Central memory CD4-positive, alpha-beta T cell (primary cell): ENCODE data around the gene ZBTB16.

Source experiments
- DNase-seq: peaks from one replicate; pipeline ENCODE4 v3.0.0; 2022

The ZBTB16 gene

DNA sequence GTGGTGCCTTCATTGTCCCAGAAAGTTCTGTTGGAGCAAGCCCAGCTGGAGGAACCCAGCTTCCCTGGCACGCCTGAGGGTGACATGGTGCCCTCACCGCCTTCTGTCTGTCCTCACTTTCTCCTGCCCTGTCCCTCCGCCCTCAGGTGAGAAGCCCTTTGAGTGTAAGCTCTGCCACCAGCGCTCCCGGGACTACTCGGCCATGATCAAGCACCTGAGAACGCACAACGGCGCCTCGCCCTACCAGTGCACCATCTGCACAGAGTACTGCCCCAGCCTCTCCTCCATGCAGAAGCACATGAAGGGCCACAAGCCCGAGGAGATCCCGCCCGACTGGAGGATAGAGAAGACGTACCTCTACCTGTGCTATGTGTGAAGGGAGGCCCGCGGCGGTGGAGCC lies 190.7 kb downstream of the ZBTB16 start:
- DNase-seq, result no peak

- no peak for DNase-seq
Observed at GRCh38 chr11:114250993-114251814, 191.7 kb downstream of the ZBTB16 start.

GRCh38 chr11:114251815-114252337 lies 192.4 kb downstream of the ZBTB16 start:
- no peak for DNase-seq

DNA sequence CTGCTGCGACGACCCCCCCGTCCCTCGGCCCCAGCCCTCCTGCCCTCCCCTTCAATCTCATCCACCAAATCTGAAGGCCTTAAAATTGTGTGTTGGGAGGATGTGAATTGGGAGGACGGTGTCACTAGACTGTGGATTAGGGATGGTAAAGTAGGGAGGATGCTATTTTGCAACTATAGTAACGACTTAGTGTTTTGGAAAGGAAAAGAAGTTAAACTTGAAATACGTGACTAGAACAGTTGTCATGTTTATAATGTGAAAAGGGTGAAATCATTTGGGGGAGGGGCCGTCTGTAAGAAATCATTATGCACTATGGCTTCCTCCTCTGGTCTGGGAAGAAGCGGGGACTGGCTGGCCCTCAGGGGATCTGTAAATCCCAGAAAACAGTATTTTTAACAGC lies 193.3 kb downstream of the ZBTB16 start:
- no peak for DNase-seq

DNA sequence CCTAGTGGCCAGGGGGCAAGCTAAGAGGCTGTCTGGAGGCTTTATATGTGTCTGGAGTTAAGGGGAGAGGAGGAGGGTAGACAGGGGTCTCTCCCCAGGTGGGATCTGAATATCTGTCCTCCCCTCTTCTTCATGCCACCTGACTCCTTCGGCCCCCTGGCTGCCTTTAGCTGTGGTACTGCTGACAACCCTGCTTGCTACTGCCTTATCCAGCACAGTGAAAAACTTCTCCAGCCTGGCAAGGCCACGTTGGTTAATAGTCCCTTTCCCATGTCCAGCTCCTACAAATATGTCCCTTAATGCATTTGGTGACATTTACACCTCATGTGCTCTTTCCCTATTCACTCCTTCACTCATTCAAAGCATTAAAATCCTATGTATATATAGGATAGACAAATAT lies 194.3 kb downstream of the ZBTB16 start:
- DNase-seq, result no peak

DNA sequence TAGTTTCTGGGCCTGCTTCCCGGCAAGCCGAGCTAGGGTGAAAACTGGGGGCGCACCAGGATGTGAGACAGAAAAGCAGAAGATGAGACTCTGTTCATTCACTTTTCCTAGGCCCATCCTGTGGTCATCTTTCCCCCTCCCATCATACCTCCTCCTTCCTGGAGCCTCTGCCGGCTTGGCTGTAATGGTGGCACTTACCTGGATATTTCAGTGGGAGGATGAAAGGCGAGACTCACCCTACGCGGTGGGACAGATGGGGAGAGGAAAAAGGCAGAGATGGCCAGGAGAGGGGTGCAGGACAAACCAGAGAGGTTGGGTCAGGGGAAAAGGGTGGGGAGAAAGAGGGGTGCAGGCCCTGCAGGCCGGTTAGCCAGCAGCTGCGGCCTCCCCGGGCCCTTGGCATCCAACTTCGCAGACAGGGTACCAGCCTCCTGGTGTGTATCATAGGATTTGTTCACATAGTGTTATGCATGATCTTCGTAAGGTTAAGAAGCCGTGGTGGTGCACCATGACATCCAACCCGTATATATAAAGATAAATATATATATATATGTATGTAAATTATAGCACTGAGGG lies 195.1 kb downstream of the ZBTB16 start:
- DNase-seq, result no peak

DNA sequence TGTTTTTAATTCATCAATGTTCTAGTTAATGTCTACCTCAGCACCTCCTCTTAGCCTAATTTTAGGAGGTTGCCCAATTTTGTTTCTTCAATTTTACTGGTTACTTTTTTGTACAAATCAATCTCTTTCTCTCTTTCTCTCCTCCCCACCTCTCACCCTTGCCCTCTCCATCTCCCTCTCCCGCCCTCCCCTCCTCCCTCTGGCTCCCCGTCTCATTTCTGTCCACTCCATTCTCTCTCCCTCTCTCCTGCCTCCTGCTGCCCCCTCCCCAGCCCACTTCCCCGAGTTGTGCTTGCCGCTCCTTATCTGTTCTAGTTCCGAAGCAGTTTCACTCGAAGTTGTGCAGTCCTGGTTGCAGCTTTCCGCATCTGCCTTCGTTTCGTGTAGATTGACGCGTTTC lies 195.8 kb downstream of the ZBTB16 start:
- no peak for DNase-seq

GRCh38 chr11:114256176-114256966 lies 196.9 kb downstream of the ZBTB16 start:
- DNase-seq, result no peak

GRCh38 chr11:114256967-114257286 lies 197.4 kb downstream of the ZBTB16 start:
- no peak for DNase-seq

GRCh38 chr11:114257621-114258558 lies 198.4 kb downstream of the ZBTB16 start:
- no peak for DNase-seq

DNA sequence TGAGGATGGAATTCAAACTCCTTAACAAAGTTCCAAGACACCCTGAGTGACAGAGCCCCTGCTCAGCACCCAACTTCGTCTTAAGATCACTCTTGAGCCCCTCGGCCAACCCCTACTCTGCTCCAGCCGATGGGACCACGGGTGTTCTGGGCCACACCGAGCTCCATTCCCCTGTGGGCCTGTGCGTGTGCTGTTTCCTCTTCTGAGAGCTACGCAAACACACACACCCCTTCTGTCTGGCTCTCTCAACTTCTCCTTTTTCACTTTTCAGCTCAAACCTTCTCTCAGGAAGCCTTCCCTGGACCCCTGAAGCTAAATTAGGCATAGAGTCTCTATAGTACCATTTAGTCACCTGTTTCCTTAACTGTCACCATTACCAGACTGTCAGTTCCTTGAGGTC lies 199.2 kb downstream of the ZBTB16 start:
- no peak for DNase-seq

GRCh38 chr11:114259124-114259526 lies 199.6 kb downstream of the ZBTB16 start:
- no peak for DNase-seq

GRCh38 chr11:114259551-114259983 lies 200.1 kb downstream of the ZBTB16 start:
- no peak for DNase-seq

- no peak for DNase-seq
Observed at GRCh38 chr11:114260077-114260476, 200.6 kb downstream of the ZBTB16 start.

DNA sequence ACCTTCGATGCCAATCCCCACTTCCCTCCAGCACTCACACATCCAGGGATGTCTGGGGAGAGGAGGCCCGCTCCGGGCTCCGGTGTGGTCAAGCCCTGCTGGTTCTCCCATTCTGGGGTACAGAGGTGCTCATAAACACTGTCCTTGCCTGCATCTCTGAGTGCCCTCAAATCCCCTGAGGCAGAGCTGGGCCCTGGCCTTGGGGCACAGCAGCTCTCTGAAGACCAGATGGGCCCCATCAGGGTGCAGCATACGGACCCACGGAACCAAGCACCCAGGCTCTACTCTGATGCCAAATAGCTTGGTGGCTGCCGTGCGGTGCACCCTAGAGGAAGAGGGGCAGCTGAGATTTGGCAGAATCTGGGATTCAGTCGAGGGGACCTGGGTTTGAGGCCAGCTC lies 201.0 kb downstream of the ZBTB16 start:
- no peak for DNase-seq

- DNase-seq, result no peak
Observed at GRCh38 chr11:114261791-114262190, 202.3 kb downstream of the ZBTB16 start.

GRCh38 chr11:114262681-114263512 lies 203.4 kb downstream of the ZBTB16 start:
- DNase-seq, result no peak

GRCh38 chr11:114263513-114264170 lies 204.1 kb downstream of the ZBTB16 start:
- no peak for DNase-seq

GRCh38 chr11:114264381-114264780 lies 204.9 kb downstream of the ZBTB16 start:
- no peak for DNase-seq

GRCh38 chr11:114265122-114265878 lies 205.8 kb downstream of the ZBTB16 start:
- no peak for DNase-seq
